Activated T-helper 1 cell treated with Interleukin-2 at 50 U/mL for 16 hours (primary cell): ENCODE measurements around the gene TUBA4B.
A peak's percentile ranks its signal among the peaks of the same experiment; 100 is the strongest.

Source experiments
- DNase-seq: peaks from one replicate; pipeline ENCODE4 v3.0.0-alpha.2; 2020; ENCODE audit warnings: low read depth

The TUBA4B gene

DNA sequence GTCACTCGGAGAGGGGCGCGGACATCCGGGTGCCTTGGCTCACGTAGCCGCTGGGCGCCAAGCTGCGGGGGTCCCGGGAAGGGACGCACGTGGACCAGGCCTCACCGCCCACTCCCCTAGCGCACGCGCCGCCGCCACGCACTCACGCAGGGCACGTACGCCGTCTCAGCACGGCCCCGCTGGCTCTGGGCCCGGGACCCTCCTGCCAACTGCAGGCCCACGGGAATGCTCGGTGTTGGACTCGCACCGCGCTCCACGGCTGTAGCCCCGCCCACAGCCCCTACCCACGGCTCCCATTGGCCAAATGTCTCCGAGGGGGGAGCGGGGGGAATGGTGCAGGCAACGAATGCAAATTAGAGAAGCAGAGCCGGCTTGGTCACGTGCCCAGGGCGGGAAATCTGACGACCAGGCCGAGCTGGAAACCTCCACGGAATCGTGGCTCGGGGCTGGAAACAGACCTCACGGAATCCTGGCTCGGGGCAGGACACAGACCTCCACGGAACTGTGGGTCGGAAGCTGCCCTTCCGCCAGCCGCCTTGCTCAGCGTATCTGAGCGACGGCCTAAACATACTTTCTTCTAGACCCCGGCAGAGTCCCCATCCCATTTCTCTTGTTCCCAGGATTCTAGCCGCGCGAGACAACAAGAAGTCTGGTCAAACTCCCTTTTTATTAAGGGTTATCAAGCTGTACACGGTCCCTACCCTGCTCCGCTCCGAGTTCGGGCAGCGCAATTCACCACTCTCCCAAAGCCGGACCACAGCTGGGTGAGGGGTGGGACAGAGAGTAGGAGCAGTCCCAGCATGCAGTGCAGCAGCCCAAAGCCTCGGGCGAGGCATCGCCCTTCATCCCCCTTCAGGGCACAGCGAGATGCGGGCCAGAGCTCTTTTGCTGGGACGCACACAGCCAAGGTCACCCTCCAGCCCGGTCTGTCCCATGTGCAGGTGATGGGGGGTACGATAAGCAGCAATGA is 34.0 kb upstream of the TUBA4B start, which contains the start of gene ABCB6:
Gene ABCB6, minus strand, starts transcription at position 227 of the 970 bp plus-strand sequence. CDS start 285 bp downstream, outside the sequence.
- peak; percentile 76 for DNase-seq

GRCh38 chr2:219219784-219220532 is 33.1 kb upstream of the TUBA4B start:
- DNase-seq, result no peak

DNA sequence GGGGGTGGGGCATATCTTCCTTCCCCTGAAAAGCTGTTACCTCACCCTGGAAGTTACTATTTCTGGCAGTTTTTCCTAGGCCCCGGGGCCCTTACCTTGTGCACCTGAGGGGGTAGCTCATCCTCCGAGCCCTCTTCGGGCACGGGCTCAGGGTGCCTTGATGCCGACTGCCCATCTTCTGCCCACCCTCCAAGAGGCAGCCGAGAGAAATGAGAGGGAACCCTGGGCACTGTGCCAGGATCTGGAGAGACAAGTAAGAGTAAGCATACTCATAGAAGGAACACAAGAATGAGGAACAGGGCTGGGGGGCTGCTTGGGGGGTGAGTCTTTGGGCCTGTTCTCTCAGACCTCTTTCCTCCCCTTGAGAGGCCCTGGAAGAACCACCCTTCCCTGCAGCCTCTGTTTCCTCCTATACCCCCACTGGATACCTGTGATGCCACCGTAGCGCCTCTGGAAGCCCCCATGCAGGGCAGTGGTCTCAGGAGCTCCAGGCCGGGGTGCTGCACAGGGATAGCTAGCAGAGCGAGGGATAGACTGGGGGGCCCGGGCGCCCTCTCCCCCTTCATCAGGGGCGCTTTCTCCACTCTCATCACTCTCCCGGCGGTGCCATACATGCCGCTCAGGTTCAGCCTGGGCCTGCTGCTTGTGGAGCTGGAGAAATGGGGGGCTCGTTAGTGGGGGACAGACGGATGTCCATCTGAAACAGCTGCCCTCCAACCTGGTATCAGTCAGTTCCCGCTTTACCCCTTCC is 32.2 kb upstream of the TUBA4B start:
- no peak for DNase-seq

DNA sequence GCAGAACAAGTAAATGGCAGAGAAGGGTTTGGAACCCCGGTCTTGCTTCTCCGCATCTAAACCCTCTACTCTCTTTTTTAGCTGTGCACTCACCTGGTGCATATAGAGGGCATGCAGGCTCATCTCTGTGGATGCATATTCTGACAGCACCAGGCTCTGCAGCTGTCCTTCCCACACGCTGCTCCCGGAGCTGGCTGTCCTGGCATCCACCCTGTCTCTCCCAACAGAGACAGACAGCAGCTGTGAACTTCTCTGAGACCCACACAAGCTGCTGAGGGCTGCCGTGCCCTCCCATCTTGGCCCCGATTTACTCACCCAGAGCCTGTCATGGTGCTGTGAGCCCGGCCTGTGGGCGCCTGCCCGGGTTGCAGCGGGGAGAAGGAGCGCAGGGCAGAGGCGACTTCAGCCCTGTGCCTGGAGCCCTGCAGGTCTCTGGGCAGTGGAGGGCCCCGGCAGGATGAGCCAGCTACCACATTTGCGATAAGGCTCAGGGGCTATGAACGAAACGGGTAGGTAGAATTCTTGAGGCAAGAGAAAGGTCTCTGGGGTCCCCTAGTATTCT is 31.0 kb upstream of the TUBA4B start:
- DNase-seq, result no peak

- DNase-seq, result no peak
Measured at GRCh38 chr2:219223831-219224610, 29.0 kb upstream of the TUBA4B start.

- DNase-seq, result no peak
Measured at GRCh38 chr2:219225350-219225749, 27.7 kb upstream of the TUBA4B start.

GRCh38 chr2:219228041-219228910 is 24.8 kb upstream of the TUBA4B start:
- no peak for DNase-seq

GRCh38 chr2:219228911-219229304 is 24.1 kb upstream of the TUBA4B start:
- DNase-seq, result no peak

DNA sequence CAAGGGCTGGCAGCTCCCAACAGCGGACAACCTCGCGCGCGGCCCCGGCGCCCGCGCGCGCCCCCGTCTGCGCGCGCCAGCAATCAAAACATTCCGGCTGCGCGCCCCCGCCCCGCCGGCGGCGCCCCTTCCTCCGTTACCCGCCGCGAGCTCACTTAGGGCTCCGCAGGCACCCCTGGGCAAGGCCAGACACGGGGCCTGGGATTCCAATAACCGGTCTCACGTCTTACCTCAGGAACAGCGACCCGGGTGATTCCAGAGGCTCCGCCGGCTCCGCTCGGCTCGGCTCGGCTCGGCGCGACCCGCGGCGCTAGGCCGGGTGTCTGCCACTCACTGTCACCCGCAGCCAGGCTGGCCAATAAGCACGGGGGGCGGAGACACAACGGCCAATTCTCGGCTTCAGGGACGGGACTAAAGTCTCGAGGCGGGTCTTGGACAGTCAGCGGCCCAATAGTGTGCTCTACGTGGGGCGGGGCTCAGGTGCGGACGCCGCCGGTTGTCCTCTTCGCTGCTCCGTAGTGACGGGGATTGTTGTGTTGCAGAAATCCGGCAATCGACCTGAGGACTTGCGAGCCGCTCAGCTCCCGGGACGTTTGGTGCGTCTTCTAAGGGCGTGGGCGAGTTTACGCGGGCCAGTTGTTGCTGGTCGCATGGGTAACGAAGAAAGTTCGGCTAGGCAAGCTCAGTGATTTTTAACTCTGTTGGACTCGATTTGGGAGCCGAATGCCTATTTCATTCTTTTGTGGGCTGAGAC is 23.6 kb upstream of the TUBA4B start, which contains the start of the genes ANKZF1 and ATG9A:
Gene ANKZF1, plus strand, starts transcription at position 502 of the 754 bp plus-strand sequence. CDS start 452 bp downstream, outside the sequence.
Gene ATG9A, minus strand, starts transcription at position 332 of the 754 bp plus-strand sequence. CDS start 1,612 bp downstream, outside the sequence.
- DNase-seq, result peak; percentile 96

GRCh38 chr2:219230059-219230540 is 22.9 kb upstream of the TUBA4B start:
- DNase-seq, result no peak

DNA sequence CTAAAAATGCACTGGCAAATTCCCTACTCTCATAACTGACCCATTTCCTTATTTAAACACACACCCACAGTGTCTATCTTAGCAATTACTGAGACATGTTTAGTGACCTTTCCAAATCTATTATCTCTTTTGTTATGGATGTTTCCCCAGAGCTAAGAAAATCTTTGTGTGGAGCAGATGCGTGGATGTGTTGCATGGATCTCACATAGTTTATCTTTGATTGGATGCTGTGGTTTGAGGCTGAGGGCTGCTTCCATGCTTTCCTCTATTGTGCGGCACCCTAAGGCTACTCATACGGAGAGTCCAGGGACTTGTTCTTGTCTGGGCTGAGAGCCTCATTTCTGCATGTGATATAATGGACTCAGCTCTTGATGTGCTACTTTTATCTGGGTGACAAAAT is 18.7 kb upstream of the TUBA4B start:
- DNase-seq, result no peak

- DNase-seq, result no peak
Measured at GRCh38 chr2:219243291-219243761, 9.7 kb upstream of the TUBA4B start.

GRCh38 chr2:219244789-219245147 is 8.3 kb upstream of the TUBA4B start:
- no peak for DNase-seq

GRCh38 chr2:219245148-219245898 is 7.7 kb upstream of the TUBA4B start, which contains the start of the genes GLB1L and STK16:
Gene GLB1L, minus strand, starts transcription at chr2:219245444. Its CDS starts 1,871 bp downstream, at chr2:219243573.
Gene STK16, plus strand, starts transcription at chr2:219245479. Its CDS starts 521 bp downstream, at chr2:219246000.
- DNase-seq, result peak; percentile 82

DNA sequence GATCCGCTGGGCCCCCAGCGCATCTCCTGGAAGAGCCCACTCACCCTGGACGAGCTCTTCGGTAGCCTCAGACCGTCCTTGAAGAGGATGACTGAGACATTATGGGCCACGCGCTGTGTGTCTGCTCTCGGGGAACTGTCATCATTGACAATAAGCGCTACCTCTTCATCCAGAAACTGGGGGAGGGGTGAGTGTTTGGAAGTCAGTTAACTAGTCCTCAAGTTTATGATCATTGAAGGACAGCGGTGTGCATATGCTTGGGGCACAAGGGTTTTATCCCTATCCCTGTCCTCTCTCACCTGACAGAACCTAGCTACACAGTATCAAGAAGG is 7.2 kb upstream of the TUBA4B start:
- DNase-seq, result no peak

- DNase-seq, result no peak
Measured at GRCh38 chr2:219246559-219246958, 6.5 kb upstream of the TUBA4B start.

GRCh38 chr2:219247678-219248642 is 5.1 kb upstream of the TUBA4B start:
- DNase-seq, result peak; percentile 43
